GM12878 (cell line): ENCODE data around the gene C15orf40. TPM values are rescaled to one million over a fixed set of nuclear protein-coding genes. Genes with fewer than 3 reads are reported as not detected.

Experiments used
- ATF2 ChIP-seq: IDR thresholded peaks from 2 replicates; pipeline ENCODE4 v1.6.1; 2012; ENCODE audit warnings: low read length, inconsistent platforms
- BHLHE40 ChIP-seq, 2 experiments: fragments of 450-650 bp in 1 of 2; IDR thresholded peaks; 2 replicates each; pipeline ENCODE4 v1.6.1; 2011 to 2017; ENCODE audit warnings: low read depth in 2 of 2, borderline replicate concordance in 1 of 2, improper control_type of control experiment in 1 of 2, low read length in 1 of 2, mild to moderate bottlenecking in 1 of 2
- CBFB ChIP-seq: IDR thresholded peaks from 2 replicates; pipeline ENCODE4 v1.6.1; 2016; ENCODE audit warnings: antibody characterized with exemption, low read depth
- EED ChIP-seq: sonication (generic); IDR thresholded peaks from 2 replicates; pipeline ENCODE4 v1.6.1; 2016; ENCODE audit warnings: antibody characterized with exemption, low read depth
- EGR1 ChIP-seq, 2 experiments: IDR thresholded peaks; 1 replicate in 1 of 2; 2 replicates in 1 of 2; pipeline ENCODE4 v1.6.1; 2011 to 2012; ENCODE audit warnings: low read depth in 2 of 2, low read length in 2 of 2, borderline replicate concordance in 1 of 2, mild to moderate bottlenecking in 1 of 2, moderate library complexity in 1 of 2
- ETV6 ChIP-seq, 2 experiments: fragments of 450-650 bp in 1 of 2; IDR thresholded peaks in 1 of 2; conservative IDR thresholded peaks in 1 of 2; 2 replicates each; pipeline ENCODE4 v1.6.1; 2014; ENCODE audit warnings: antibody characterized with exemption in 1 of 2, borderline replicate concordance in 1 of 2, low read depth in 1 of 2, mild to moderate bottlenecking in 1 of 2, moderate library complexity in 1 of 2
- FOXM1 ChIP-seq: IDR thresholded peaks from 2 replicates; pipeline ENCODE4 v1.6.1; 2012; ENCODE audit warnings: low read depth, mild to moderate bottlenecking, inconsistent platforms, low read length, moderate library complexity
- KAT2A ChIP-seq: conservative IDR thresholded peaks from 2 replicates; pipeline ENCODE4 v1.6.1; 2011; ENCODE audit warnings: low read depth, low read length; ENCODE audit not compliant: control insufficient read depth
- LARP7 ChIP-seq: fragments of 450-650 bp; IDR thresholded peaks from 2 replicates; pipeline ENCODE4 v1.6.1; 2017; ENCODE audit warnings: mild to moderate bottlenecking
- MYB ChIP-seq: fragments of 150-350 bp; IDR thresholded peaks from 2 replicates; pipeline ENCODE4 v1.6.1; 2014; ENCODE audit warnings: mild to moderate bottlenecking, low read depth, low read length, borderline replicate concordance
- NFIC ChIP-seq: IDR thresholded peaks from 2 replicates; pipeline ENCODE4 v1.6.1; 2012; ENCODE audit warnings: low read depth, mild to moderate bottlenecking, inconsistent platforms, low read length, moderate library complexity
- POLR2AphosphoS5 ChIP-seq: IDR thresholded peaks from 2 replicates; pipeline ENCODE4 v1.6.1; 2011; ENCODE audit warnings: mild to moderate bottlenecking, low read length, inconsistent platforms
- RCOR1 ChIP-seq: conservative IDR thresholded peaks from 2 replicates; pipeline ENCODE4 v1.6.1; 2012; ENCODE audit warnings: low read depth, low read length, improper control_type of control experiment
- SP1 ChIP-seq: IDR thresholded peaks from one replicate; pipeline ENCODE4 v1.6.1; 2011; ENCODE audit warnings: low read depth, low read length
- SPI1 ChIP-seq: IDR thresholded peaks from 2 replicates; pipeline ENCODE4 v1.6.1; 2011; ENCODE audit warnings: low read depth, mild to moderate bottlenecking, low read length, moderate library complexity, borderline replicate concordance; ENCODE audit not compliant: insufficient read depth
- STAT1 ChIP-seq: fragments of 450-650 bp; conservative IDR thresholded peaks from 2 replicates; pipeline ENCODE4 v1.6.1; 2014; ENCODE audit warnings: antibody characterized with exemption, mild to moderate bottlenecking
- TCF12 ChIP-seq: IDR thresholded peaks from 2 replicates; pipeline ENCODE4 v1.6.1; 2011; ENCODE audit warnings: low read depth, mild to moderate bottlenecking, low read length
- YBX1 ChIP-seq: fragments of 450-650 bp; IDR thresholded peaks from 2 replicates; pipeline ENCODE4 v1.6.1; 2016; ENCODE audit warnings: antibody characterized with exemption
- YY1 ChIP-seq: IDR thresholded peaks from 2 replicates; pipeline ENCODE4 v1.6.1; 2011; ENCODE audit warnings: low read depth, mild to moderate bottlenecking, low read length
- ZBTB4 ChIP-seq: fragments of 450-650 bp; formaldehyde crosslinking; IDR thresholded peaks from 2 replicates; pipeline ENCODE4 v1.4.0; 2022; ENCODE audit warnings: mild to moderate bottlenecking, moderate library complexity
- polyA plus RNA-seq, 11 experiments: library from polyadenylated mRNA; depleted of rRNA in 4 of 11; unstranded in 6 of 11; stranded (reverse) in 5 of 11; fragments of >200 nt; fragmentation: Nextera tagmentation in 4 of 11; fragmentation: Illumina TruSeq in 1 of 11; extraction: Ambion mirVana in 4 of 11; extraction: Trizol in 1 of 11; gene quantifications; 1 replicate in 1 of 11; 2 replicates in 10 of 11; pipeline versions ENCODE4 v1.2.1 to v1.2.3, GENCODE V29; 2011 to 2016; ENCODE audit warnings: inconsistent platforms in 2 of 11, missing spikeins in 2 of 11, low read depth in 1 of 11
- total RNA-seq, 4 experiments: library from RNA; depleted of rRNA in 3 of 4; stranded (reverse); fragments of >200 nt in 3 of 4; fragmentation: Illumina TruSeq in 1 of 4; extraction: Trizol in 1 of 4; gene quantifications; 2 replicates each; pipeline versions ENCODE4 v1.2.1 to v1.2.3, GENCODE V29; 2013 to 2021

C15orf40 gene
- total and polyA plus RNA-seq, 10 of the 15 experiments (the other 5 are each of a cell fraction or from before 2014, with no cell fraction given): 21.3 to 70.0 (median 31.8) TPM

DNA sequence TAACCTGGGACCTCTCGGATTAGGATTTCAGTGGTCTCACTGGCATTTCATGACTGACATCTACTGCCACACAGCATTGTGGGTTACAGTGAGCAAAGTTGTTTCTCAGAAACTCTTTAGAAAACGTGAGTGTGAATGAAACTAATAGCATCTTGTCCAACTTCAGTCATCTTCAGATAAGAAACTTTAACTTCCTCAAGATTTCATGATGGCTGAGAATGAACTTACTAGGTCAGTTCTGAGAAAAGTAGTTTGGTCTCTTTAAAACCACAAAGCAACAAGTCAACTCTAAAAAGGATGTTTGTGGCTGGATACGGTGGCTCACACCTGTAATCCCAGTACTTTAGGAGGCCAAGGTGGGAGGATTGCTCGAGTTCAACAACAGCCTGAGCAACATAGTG, 44.8 kb downstream of the C15orf40 start (continued):
- peak; percentile 43; the same call in 1 of the 2 replicates for TF ChIP-seq EED
- peak; percentile 53; the same call in 1 of the 2 replicates for TF ChIP-seq NFIC
- no peak for TF ChIP-seq YY1
- no peak for TF ChIP-seq SP1
- 0 out of 2 replicates have a peak, but pooled peaks have one; percentile 39 for TF ChIP-seq CBFB
- no peak for TF ChIP-seq MYB
- TF ChIP-seq EGR1 (IDR thresholded peaks at IDR 0.05; ENCODE audit: borderline replicate concordance in 1 of 2, low read depth in 2 of 2, low read length in 2 of 2): no peak
- TF ChIP-seq STAT1: no peak
- no peak for TF ChIP-seq SPI1
- TF ChIP-seq RCOR1: no peak
- TF ChIP-seq FOXM1: 0 out of 2 replicates have a peak, but pooled peaks have one; percentile 37
- TF ChIP-seq ATF2: no peak
- no peak for TF ChIP-seq POLR2AphosphoS5
- TF ChIP-seq ETV6 (conservative IDR thresholded peaks at IDR 0.05 in 1 of 2, IDR thresholded peaks at IDR 0.05 in 1 of 2; ENCODE audit: borderline replicate concordance in 1 of 2, low read depth in 1 of 2): no peak
- no peak for TF ChIP-seq YBX1
- TF ChIP-seq LARP7: no peak
- TF ChIP-seq BHLHE40 (IDR thresholded peaks at IDR 0.05; ENCODE audit: borderline replicate concordance in 1 of 2, low read depth in 2 of 2, low read length in 1 of 2): peak in 1 of 2 experiments; percentile 48; a peak in 1 of 4 replicates
- TF ChIP-seq ZBTB4 (CRISPR knock-in tag): no peak
- no peak for TF ChIP-seq KAT2A
- TF ChIP-seq TCF12: 0 out of 2 replicates have a peak, but pooled peaks have one; percentile 7
- TF ChIP-seq, all 136 proteins: peak for 9
